Measurements from ENCODE around the gene IDI2.

The IDI2 gene

GRCh38 chr10:1057106-1057657 lies 31.5 kb upstream of the IDI2 start:
- H3K36me3 ChIP-seq (ENCODE audit: control insufficient read depth, insufficient read depth, low read length) = peaks cover 1% of the 10 kb centered on the region; the same call in 1 of the 2 replicates
- H3K4me3 ChIP-seq (replicated peaks; ENCODE audit: low read depth, low read length) = peak overlapping the region; percentile 98
- TF ChIP-seq, protein P1, sequence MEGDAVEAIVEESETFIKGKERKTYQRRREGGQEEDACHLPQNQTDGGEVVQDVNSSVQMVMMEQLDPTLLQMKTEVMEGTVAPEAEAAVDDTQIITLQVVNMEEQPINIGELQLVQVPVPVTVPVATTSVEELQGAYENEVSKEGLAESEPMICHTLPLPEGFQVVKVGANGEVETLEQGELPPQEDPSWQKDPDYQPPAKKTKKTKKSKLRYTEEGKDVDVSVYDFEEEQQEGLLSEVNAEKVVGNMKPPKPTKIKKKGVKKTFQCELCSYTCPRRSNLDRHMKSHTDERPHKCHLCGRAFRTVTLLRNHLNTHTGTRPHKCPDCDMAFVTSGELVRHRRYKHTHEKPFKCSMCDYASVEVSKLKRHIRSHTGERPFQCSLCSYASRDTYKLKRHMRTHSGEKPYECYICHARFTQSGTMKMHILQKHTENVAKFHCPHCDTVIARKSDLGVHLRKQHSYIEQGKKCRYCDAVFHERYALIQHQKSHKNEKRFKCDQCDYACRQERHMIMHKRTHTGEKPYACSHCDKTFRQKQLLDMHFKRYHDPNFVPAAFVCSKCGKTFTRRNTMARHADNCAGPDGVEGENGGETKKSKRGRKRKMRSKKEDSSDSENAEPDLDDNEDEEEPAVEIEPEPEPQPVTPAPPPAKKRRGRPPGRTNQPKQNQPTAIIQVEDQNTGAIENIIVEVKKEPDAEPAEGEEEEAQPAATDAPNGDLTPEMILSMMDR (IDR thresholded peaks at IDR 0.05; ENCODE audit: insufficient read depth, low read length, poor library complexity, severe bottlenecking) = no peak
- no peaks in the 10 kb centered on the region for H3K27me3 ChIP-seq (replicated peaks; ENCODE audit: control insufficient read depth, insufficient read depth, low read length)
- no peak for DNase-seq (ENCODE audit: extremely low read depth, insufficient read length)

DNA sequence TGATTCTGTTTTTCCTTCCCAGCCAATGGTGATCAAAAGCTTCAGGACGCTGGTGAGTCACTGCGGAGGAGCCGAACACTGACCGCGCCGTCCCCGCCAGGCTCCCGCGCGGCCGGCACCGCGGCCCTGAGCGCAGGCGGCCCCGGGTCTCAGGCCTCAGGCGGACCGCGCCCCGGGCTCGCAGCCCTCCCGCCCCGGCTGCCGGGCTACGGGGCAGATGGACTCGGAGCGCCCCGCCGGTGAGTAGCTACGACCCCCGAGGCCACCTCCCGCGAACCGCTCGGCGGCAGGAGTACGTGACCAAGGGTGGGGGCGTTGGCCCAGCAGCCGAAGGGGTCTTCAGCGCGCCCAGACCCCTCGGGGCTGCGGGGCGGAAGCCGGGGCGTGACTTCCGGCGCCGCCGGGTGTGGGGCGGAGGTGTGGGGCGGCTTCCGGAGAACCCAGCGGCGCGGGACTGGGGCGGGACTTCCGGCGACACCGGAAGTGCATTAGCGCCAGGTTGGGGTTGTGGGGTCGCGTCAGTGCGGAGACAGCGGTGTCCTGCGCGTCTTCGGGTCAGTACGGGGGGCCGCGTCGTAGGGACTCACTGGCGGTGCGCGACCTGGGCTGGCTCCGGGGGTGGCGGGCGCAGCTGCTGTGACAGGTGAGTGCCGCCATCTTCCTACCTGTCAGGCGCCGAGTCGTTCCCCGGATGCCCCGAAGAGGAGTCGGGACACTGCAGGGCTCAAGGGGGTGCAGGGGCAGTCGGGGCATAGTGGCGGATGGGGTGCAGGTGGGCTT lies 30.9 kb upstream of the IDI2 start, which contains the start of gene WDR37:
Gene WDR37 (plus strand): TSS at position 60 of the 780 bp plus-strand sequence. CDS start 15,771 bp downstream, outside the sequence.
- peak; percentile 90 for DNase-seq (ENCODE audit: extremely low read depth, insufficient read length)
- peaks cover 1% of the 10 kb centered on the region; the same call in 1 of the 2 replicates for H3K36me3 ChIP-seq (ENCODE audit: control insufficient read depth, insufficient read depth, low read length)
- H3K4me3 ChIP-seq (replicated peaks; ENCODE audit: low read depth, low read length) = peak within 1 kb of the TSS; percentile 98
- H3K27me3 ChIP-seq (replicated peaks; ENCODE audit: control insufficient read depth, insufficient read depth, low read length) = no peaks in the 10 kb centered on the region
- TF ChIP-seq, protein P1 (IDR thresholded peaks at IDR 0.05; ENCODE audit: insufficient read depth, low read length, poor library complexity, severe bottlenecking) = no peak

GRCh38 chr10:1054684-1055083 lies 29.0 kb upstream of the IDI2 start:
- Histone ChIP-seq H3K27me3 (replicated peaks; ENCODE audit: control insufficient read depth, insufficient read depth, low read length) (no peaks in the 10 kb centered on the region), H3K4me3 (replicated peaks; ENCODE audit: low read depth, low read length) (peak overlapping the region; percentile 98), H3K36me3 (ENCODE audit: control insufficient read depth, insufficient read depth, low read length) (peaks cover 1% of the 10 kb centered on the region)
- no peak for DNase-seq (ENCODE audit: extremely low read depth, insufficient read length)
- TF ChIP-seq, protein P1 (IDR thresholded peaks at IDR 0.05; ENCODE audit: insufficient read depth, low read length, poor library complexity, severe bottlenecking) = no peak

GRCh38 chr10:1050554-1050953 lies 24.9 kb upstream of the IDI2 start:
- H3K36me3 ChIP-seq (ENCODE audit: control insufficient read depth, insufficient read depth, low read length) = peaks cover 1% of the 10 kb centered on the region
- peak overlapping the region; percentile 92 for H3K4me3 ChIP-seq (replicated peaks; ENCODE audit: low read depth, low read length)
- H3K27me3 ChIP-seq (replicated peaks; ENCODE audit: control insufficient read depth, insufficient read depth, low read length) = no peaks in the 10 kb centered on the region
- TF ChIP-seq, protein P1 (IDR thresholded peaks at IDR 0.05; ENCODE audit: insufficient read depth, low read length, poor library complexity, severe bottlenecking) = peak; percentile 23
- peak; percentile 25 for DNase-seq (ENCODE audit: extremely low read depth, insufficient read length)

GRCh38 chr10:1050145-1050544 lies 24.5 kb upstream of the IDI2 start:
- Histone ChIP-seq H3K27me3 (replicated peaks; ENCODE audit: control insufficient read depth, insufficient read depth, low read length) (no peaks in the 10 kb centered on the region), H3K4me3 (replicated peaks; ENCODE audit: low read depth, low read length) (peak overlapping the region; percentile 92), H3K36me3 (ENCODE audit: control insufficient read depth, insufficient read depth, low read length) (peaks cover 1% of the 10 kb centered on the region)
- no peak for DNase-seq (ENCODE audit: extremely low read depth, insufficient read length)
- TF ChIP-seq, protein P1 (IDR thresholded peaks at IDR 0.05; ENCODE audit: insufficient read depth, low read length, poor library complexity, severe bottlenecking) = no peak
